Central memory CD4-positive, alpha-beta T cell (primary cell): ENCODE results near the gene LSAMP.
"Not testable (repeated sequence)": the region's sequence is repeated elsewhere in the genome, so short reads cannot be mapped to it uniquely, and the experiment has no call there.

Experiments
- DNase-seq: peaks from one replicate; pipeline ENCODE4 v3.0.0; 2022

Gene LSAMP

DNA sequence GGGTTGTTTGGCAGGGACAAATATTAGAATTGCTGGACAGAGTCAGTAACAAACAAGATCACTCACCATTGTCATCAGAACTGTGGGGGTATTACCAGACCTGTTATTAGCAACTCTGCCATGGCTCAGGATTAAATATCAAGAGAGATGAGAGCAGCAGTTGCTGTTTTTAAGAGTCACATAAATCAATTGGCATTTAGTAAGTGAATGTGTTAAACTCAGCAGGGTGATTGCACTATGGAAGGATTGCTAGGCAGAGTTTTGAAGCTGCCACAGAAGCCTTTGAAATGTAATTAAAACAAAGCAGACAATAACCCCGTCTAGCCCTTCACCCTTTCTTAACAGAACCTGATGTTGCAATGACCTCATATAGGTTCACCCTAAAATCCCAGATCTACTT lies 583.2 kb downstream of the LSAMP start:
- no peak for DNase-seq

DNA sequence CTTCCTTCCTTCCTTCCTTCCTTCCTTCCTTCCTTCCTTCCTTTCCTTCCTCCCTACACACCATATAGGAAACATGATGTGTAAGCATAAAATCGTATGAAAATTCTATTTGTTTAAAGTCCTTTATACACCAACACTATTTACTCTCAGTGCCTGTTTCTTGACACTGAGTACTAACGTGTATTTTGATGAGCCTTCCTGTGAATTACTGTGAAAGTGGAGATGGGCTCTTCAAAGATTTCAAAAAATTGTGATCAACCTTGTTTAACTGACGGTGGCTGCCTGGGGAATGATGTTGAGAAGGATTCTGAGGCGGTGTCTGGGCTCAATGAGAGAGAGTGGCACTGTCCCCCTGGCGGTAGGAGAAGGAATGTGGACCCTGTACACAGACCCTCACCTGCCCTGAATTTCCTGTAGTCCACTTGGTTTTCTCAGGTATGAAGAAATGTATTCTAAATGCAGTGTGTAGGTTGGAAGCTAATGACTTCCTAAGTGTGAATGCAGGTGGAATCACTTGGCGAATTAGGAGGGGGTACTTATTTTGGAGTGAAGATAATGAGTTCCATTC lies 584.0 kb downstream of the LSAMP start:
- DNase-seq = no peak

DNA sequence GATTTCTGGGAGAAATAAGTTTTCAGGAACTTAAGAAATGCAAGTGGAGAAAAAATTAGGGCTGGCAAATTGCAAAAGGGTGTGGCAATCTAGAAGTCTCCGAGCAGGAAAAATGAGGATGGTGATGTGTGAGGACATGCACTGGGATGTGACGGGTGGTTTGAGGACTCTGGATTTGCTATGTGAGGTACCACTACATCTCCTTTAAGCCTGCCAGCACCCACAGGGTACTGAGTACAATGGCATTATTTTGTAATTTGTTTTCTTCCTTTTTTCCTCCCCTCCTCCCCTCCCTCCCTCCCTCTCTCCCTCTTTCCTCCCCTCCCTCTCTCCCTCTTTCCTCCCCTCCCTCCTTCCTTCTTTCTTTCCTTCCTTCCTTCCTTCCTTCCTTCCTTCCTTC lies 584.5 kb downstream of the LSAMP start:
- DNase-seq = no peak

DNA sequence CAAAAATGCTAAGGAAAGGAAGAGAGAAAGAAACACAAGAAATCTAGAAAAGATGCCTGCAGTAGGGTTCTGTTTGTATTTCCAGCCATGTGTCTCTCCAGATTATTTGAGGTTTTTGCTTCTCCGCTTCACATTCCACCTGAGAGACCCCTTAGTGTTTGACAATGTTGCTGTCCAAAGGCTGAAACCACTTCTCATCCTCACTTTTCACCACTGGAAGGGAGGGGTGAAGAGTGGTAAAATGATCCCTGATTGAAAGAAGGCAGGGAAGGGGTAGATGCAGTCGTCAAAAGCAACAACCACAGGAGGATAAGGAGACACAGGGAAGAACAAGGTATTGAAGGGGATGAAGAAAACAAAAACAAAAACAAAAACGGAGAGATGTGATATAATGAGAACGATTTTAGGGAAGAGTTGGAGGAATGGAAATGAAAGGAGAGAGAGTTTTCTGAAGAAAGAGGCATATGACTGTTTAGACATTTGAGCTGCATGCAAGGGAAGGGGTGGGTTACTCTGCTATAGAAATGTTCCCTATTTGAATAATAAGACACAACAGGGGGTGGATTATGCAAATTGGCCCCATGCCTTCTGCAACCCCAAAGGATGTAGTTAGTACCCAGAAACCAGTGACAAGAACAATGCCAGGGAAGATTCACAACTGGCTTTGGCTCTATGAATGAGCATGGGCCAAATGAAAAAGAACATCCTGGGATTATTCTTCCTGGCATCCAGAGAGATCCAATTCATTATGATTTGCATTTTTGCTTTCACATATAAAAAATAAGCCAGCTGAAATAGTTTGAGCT lies 586.1 kb downstream of the LSAMP start:
- no peak for DNase-seq

DNA sequence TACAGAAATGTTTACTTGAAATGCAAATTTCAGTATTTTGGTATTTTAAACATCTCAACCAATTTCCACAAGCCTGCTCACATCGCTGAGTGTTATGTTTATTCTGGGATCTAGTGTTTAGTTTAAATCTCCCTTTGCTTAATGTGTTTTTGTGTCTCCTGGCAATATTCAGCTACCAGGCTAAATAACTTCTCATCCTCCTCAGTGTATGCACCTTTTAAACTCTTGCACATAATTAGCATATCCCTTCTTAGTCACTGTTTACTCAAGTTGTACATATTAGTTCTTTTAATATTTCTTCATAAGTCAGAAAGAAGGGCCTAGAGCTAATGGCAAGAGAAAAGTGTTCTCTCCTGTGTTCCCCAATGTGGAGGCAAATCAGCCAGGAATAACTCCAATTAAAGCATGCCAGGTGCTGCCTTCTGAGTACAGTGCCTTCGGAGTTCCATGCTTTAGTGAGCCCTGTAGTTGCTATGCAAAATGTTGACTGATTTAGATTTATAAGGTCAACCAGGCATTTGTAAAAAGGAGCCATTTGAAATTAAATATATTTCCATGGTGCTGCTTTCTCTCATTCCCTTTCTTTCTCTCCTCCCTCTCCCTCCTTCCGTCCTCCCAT lies 587.7 kb downstream of the LSAMP start:
- no peak for DNase-seq

DNA sequence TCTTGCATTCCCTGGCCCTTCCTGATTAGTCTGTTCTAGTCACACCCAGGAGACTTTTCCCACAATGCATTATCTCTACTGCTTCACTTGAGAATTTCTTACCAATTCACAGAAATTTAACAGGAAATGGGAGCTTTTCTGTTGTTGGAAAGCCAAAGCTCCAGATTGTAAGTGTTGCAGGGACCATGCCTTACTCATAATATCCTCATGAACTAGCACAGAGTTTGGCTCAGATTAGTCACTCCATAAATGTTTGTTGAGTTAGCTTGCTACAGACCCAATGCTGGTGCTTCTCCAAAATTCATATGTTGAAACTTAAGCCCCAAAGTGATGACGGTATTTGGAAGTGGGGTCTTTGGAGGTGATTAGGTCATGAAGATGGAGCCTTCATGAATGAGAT lies 589.4 kb downstream of the LSAMP start:
- DNase-seq = no peak

DNA sequence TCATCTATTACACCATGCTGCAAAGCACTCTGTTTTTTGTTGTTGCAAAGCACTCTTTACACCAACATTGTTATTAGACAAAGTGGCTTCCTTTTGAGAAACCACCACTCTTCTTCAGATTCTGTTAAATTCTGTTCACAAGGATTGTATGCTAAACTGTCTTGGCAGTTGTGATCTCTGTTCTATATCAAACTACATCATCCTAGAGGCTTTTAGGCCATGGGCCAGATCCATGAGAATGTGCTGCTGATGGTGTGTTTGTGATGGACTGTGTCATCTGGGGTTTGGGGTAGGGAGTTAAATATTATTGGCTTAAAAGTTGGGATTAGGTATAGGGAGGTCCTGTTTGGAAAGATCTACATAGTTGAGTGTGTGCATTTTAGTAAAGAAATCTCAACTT lies 592.2 kb downstream of the LSAMP start:
- no peak for DNase-seq

DNA sequence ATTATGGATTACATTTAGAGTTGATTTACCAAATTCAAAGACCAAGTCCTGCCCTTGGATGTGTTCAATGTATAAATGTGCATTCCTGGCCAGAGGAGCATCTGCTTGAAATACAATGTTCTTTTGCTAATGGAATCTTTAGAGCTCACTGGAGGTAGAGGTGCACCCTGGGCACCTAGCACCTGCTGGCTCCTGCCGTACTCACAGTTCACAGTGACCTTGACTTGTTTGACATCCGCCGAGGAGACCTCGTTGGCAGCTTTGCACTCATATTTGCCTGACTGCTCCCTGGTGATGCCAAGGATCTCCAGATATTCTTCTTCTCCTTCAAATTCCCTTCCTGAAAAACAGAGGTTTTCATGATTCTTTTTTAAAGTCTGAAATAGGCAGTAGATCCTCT lies 593.0 kb downstream of the LSAMP start:
- DNase-seq = no peak

DNA sequence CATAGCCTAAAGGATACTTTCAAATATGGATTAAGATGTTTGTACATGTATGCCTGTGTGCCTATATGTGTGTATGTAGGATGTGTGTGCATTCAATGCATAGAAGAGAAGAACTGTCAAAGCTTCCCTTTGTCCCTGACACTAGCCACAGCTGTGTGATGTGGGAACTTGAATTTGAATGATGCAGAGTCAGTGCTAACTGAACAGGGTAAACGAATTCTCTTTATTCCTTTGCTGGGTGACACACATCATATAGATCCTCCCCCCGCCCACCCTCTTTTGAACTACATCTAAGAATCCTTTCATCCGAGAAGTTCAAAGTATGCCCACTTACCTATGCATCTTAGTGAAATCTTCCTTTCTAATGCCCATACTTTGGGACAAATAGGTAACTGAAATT lies 593.7 kb downstream of the LSAMP start:
- no peak for DNase-seq

DNA sequence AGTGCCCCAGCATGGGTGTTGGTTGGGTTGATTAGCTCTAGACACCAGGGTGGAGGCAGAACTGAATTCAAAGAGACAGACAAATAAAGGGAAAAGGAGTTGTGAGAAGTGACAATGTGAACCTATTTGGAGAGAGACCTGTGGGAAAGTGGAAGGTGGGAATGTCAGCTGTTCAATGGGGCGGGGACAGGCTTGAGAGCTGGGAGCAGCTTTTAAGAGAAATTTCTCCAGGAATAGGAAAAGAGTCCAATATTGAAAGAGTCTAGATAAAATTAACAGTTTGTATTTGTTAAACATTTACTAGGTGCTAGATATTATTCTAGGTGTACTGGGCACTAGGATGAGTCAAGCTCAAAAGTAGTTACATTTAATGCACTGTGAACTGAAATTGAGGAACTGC lies 596.6 kb downstream of the LSAMP start:
- no peak for DNase-seq

DNA sequence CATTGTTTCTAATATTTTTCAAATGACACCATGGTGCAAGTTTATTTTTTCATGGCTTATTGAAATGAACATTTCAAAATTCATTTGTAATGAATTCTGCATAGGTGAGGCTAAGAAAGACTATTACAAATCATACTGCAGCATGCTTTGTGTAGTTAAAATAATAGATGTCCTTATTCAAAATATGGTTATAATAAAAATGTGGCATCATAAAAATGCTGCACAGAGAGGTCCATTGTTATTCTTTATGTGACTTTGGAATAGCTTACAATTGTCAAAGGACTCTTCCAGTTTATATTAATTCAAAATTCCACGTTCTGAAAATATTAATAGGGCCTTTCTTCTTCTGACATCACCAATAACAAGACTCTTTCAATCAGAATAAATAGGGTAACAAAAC lies 599.3 kb downstream of the LSAMP start:
- DNase-seq = no peak

DNA sequence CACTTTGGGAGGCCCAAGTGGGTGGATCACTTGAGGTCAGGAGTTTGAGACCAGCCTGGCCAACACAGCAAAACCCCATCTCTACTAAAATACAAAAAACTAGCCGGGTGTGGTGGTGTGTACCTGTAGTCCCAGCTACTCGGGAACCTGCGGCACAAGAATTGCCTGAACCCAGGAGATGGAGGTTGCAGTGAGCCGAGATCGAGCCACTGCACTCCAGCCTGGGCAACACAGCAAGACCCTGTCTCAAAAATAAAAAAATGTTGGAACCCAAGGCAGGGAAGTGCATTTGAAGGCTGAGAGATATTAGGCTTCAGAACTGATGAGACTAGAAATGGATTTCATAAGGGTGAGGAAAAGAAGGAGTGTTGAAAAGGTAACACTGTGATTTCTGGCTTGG lies 600.6 kb downstream of the LSAMP start:
- not testable (repeated sequence) for DNase-seq

DNA sequence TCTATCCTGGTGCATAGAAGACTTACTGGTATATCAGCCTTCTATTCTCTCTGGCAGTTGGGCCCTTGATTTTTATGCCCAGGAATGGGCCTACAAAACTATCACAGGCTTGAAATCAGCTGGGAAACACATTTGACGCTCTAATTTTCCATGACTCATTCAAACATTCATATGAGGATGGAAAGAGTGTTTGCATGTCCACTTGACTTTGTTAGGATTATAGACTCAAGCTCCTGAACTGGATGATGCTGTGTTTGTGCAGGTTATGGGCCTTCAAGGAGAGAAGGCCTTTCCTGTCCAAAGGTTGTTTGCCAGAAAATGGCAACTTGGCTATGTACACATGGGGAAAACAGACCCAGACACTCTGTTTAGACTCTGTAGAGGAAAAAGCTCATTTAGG lies 602.1 kb downstream of the LSAMP start:
- no peak for DNase-seq

DNA sequence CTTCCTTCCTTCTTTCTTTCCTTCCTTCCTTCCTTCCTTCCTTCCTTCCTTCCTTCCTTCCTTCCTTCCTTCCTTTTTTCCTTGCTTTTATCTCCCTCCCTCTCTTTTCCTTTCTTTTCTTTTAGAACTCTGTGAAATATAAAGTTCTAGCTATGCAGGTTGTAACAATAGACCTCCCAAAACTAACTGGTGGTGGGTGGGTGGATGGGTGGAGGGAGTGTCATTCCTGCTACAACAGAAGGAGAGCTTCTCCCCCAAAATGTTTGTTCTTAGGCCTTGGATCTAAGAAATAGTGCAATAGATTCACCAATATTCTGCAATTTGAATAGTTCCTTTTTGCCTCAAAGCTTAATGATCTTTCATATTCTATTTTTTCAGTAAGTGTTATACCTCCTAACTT lies 606.0 kb downstream of the LSAMP start:
- no peak for DNase-seq

DNA sequence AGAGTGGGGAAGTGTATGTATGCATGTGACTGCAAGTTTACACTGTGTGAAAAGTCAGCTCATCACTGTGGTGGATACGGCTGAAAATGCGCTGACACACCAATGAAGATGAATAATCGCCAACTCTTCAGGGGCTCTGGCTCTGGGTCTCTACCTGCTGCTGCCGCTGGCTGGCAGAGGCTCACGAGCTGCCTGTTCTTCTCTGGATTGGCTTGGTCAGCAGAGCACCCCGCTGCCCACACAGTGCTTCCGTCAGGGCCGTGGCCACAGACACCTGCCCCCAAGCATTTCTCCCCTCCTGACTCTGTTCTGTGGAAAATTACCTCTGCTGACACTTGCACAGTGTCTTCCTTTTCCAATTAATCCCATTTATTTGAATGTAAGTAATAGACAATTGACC lies 606.5 kb downstream of the LSAMP start:
- no peak for DNase-seq

DNA sequence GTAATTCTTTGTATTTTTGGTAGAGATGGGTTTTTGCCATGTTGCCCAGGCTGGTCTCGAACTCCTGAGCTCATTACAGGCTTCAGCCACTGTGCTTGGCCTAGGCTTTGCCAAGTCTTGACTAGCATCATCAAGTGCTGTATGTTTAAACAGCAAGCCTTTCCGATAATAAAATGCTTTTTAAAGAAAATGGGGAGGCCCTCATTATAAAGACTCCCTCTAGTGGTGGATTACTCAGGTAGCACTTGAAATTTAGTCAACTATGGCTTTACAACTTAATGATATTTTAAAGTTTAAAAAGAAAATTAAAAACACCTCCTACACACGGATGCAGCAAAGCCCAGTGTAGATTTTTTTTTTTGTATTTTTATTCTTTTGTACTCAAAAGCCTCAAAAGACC lies 608.3 kb downstream of the LSAMP start:
- DNase-seq = no peak

DNA sequence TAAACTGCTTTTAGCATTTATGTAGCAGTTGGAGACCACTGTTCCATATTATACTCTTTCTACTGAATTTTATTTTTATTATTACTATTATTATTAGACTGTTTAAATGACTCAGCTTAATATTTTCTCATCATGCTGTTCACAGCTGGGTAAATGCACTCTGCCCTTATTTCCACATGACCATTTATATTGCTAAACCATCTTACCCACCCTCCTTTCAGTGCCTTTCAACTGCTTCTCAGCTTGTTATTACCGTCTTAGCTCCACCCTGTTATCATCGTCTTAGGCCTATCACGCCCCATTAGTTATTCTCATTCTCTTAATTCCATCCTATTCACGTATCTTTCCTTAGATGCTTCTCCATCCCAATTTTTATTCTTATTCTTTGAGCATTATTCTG lies 609.3 kb downstream of the LSAMP start:
- no peak for DNase-seq

DNA sequence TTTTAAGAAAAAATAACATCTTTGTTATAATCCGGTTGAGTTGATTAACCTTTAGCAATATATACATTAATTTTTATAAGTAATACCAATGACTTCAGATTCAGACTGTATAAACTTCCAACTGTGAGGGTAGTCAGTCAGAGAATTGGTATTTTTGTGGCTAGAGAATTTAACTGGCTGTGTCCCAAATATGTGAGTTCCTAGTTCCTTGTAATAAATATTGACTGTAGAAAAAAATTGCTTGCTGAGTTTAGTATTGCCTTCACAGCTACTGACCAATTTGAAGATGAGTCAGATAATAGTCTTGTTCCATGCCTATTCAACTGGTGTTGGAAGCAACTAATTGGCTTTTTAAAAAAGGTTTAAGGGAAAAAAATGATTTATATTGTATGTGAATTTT lies 611.2 kb downstream of the LSAMP start:
- no peak for DNase-seq

DNA sequence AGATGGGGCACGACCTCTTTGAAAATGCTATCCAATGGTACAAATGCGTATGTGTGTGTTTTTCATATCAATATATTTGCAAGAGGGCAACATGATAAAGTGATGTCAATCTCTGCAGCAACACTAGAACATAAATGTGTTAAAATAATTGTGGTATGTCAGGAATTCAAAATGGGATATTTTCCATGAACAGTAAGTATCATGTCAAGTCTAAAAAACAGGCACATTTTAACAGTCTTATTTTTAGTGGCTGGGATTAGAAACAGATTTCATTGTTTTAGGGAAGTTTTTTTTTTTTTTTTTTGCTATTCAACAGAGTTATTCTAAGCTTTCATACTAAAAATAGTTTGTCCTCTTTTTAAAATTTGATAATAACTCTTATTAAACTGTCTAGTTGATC lies 612.2 kb downstream of the LSAMP start:
- DNase-seq = no peak

DNA sequence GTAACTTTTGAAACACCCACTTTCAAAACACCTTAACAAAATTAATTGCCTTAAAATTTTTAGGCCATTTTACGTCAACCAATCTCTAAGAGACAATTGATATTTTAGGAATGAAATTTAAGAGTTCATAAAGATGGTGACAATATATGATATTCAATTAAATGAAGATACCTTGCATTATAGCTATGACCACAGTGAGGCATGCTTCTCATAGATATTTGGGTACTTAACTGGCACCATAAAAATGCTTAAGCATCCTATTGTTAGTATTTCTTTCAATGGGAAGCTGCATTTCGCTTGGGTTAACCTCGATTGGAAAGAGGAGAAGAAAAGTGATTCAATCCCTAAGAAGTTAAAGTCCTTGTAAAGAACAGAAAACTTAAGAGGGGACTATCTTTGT lies 613.0 kb downstream of the LSAMP start:
- DNase-seq = no peak

DNA sequence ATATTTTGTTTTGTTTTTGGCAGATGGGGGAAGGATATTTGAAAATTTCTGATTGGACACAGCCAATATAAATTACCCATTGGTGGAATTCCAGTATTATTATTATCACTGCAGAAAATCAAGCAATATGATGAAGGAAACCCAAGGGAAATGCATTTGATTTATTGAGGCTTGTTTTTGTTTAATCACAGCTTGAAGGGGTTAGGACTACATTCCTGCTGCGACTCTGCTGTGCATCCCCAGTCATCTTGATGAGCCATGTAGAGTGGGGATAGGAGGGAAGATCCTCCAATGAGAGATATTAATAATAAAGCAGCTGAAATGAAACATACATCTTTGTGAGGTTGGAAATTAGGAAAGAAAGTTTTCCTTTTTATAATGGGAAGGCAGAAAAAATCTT lies 613.4 kb downstream of the LSAMP start:
- no peak for DNase-seq

DNA sequence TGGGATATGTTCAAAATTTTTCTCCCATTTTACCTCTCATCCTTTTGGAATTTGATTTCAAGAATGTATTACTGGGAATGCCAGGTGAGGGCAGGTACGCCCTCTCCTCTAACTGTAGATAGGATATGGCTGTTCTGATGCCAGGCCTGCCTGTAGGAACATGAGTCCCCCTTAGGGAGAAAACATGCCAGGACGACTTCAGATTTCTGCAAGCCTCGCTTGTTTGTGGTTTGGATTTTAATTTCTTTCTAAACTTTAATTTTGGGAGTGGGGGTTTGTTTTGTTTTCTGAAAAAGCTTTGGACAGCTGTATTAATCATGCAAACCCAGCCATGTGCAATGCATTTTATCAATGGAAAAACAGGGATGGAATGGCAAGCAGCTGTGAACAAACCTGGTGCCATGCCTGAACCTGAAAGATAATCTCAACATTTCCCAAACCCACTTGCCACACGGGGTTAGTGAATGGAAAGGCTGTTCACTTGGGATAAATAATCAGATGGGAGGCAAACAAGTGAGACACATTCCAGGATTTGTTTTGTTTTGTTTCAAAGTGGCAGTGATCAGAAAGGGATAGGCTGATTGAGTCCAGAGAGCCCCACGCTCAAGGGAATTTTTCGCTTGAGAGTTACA lies 614.4 kb downstream of the LSAMP start:
- no peak for DNase-seq

DNA sequence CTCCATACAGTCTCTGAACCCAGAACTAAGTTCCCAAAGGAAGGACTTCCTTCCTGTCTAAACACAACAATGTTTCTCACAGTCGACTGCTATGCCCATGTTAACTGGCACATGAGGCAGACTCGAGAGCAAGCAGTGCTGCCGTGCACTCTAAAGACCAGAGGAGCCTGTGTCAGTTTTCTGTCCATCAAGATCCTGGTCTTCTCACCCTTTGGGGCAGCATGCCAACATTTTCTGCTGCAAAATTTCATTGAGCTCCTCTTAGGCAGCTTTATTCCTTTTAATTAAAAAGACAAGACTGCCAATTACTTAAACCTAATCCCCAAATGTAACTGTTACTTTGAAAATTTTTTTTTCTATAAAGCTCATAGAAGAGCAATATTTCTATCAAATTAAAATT lies 616.9 kb downstream of the LSAMP start:
- DNase-seq = no peak

DNA sequence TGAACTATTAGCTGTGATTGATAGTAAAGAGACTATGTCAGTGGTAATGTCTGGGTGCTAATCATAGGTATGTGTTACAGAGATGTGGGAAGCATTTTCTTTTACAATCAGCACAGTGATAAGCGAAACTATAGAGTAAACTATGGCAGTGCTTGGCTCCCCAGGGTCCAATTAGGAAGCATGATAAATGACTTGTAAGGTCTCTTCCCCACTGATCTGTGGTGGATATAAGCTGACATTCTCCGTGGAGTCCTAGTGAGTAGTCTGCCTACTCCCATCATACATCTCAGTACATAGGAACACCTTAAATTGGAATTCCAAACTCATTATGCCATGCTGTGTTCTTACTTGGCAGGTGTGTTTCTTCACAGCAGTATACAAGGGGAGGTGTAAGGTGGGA lies 617.8 kb downstream of the LSAMP start:
- DNase-seq = no peak
